Loucy (cell line): ENCODE results near the gene BCAT1.

Experiments used
- H2AFZ ChIP-seq: fragments of 200-600 bp; sonication (generic); 2 replicates; pipeline ENCODE4 v1.6.0; 2016; ENCODE audit warnings: antibody characterized with exemption, mild to moderate bottlenecking, low read length, moderate library complexity
- H3F3A ChIP-seq: fragments of 200-600 bp; 2 replicates; pipeline ENCODE4 v1.6.0; 2016; ENCODE audit warnings: antibody characterized with exemption, low read depth, mild to moderate bottlenecking
- H3K27me3 ChIP-seq: fragments of 200-600 bp; sonication (generic); 2 replicates; pipeline ENCODE4 v1.6.1; 2014; ENCODE audit warnings: low read length, mild to moderate bottlenecking; ENCODE audit not compliant: insufficient read depth, poor library complexity, severe bottlenecking
- H3K36me3 ChIP-seq: fragments of 200-600 bp; sonication (generic); 2 replicates; pipeline ENCODE4 v1.6.1; 2016; ENCODE audit warnings: low read length; ENCODE audit not compliant: insufficient read depth
- H3K4me1 ChIP-seq: fragments of 200-600 bp; sonication (generic); 2 replicates; pipeline ENCODE4 v1.5.1; 2014; ENCODE audit warnings: low read length, mild to moderate bottlenecking; ENCODE audit not compliant: insufficient read depth, poor library complexity, severe bottlenecking
- H3K4me2 ChIP-seq: fragments of 200-600 bp; sonication (generic); 2 replicates; pipeline ENCODE4 v1.6.0; 2014; ENCODE audit warnings: antibody characterized with exemption, low read length, low read depth, mild to moderate bottlenecking; ENCODE audit not compliant: poor library complexity, severe bottlenecking
- H3K4me3 ChIP-seq: fragments of 200-600 bp; sonication (generic); 2 replicates; pipeline ENCODE4 v1.5.1; 2014; ENCODE audit warnings: low read length, mild to moderate bottlenecking, mixed read lengths; ENCODE audit not compliant: poor library complexity, severe bottlenecking
- H3K79me2 ChIP-seq: fragments of 200-600 bp; sonication (generic); 2 replicates; pipeline ENCODE4 v1.6.1; 2014; ENCODE audit warnings: low read length; ENCODE audit not compliant: insufficient read depth
- H3K9ac ChIP-seq: fragments of 200-600 bp; sonication (generic); 2 replicates; pipeline ENCODE4 v1.6.0; 2014; ENCODE audit warnings: mild to moderate bottlenecking, low read depth, low read length, moderate library complexity; ENCODE audit not compliant: poor library complexity, severe bottlenecking
- H3K9me2 ChIP-seq: fragments of 200-600 bp; sonication (generic); replicated peaks from 2 replicates; pipeline ENCODE4 v1.6.1; 2016; ENCODE audit warnings: low read depth, low read length, mixed read lengths
- H3K9me3 ChIP-seq: fragments of 200-600 bp; sonication (generic); 2 replicates; pipeline ENCODE4 v1.6.1; 2014; ENCODE audit warnings: mild to moderate bottlenecking, antibody characterized with exemption, low read length, low read depth; ENCODE audit not compliant: insufficient read depth
- H4K20me1 ChIP-seq: fragments of 200-600 bp; sonication (generic); 2 replicates; pipeline ENCODE4 v1.6.0; 2014; ENCODE audit warnings: antibody characterized with exemption, low read length, mild to moderate bottlenecking; ENCODE audit not compliant: insufficient read depth, poor library complexity, severe bottlenecking
- CTCF ChIP-seq: fragments of 200-600 bp; sonication (generic); conservative IDR thresholded peaks from 2 replicates; pipeline ENCODE4 v1.5.1; 2014; ENCODE audit warnings: mild to moderate bottlenecking, antibody characterized with exemption, low read length
- EZH2phosphoT487 ChIP-seq: fragments of 200-600 bp; IDR thresholded peaks from 2 replicates; pipeline ENCODE4 v1.6.1; 2018; ENCODE audit warnings: antibody characterized with exemption, mild to moderate bottlenecking, moderate library complexity, borderline replicate concordance

BCAT1 gene

GRCh38 chr12:24899503-24900075 lies 49.3 kb downstream of the BCAT1 start:
- Histone ChIP-seq H3K4me2 (peak overlapping the region; percentile 92), H3K4me1 (peaks cover 62% of the 10 kb centered on the region), H4K20me1 (peaks cover 25% of the 10 kb centered on the region), H3K36me3 (peaks cover 20% of the 10 kb centered on the region; the same call in 1 of the 2 replicates), H3F3A (peaks cover 2% of the 10 kb centered on the region; the same call in 1 of the 2 replicates), H3K9me2 (no peaks in the 10 kb centered on the region), H3K27me3 (no peaks in the 10 kb centered on the region), H3K4me3 (no peak overlapping the region), H3K79me2 (peaks cover 88% of the 10 kb centered on the region), H3K9ac (no peak overlapping the region), H3K9me3 (no peaks in the 10 kb centered on the region), H2AFZ (no peak overlapping the region)
- TF ChIP-seq CTCF (no peak), EZH2phosphoT487 (no peak)

GRCh38 chr12:24898606-24899005 lies 50.3 kb downstream of the BCAT1 start:
- Histone ChIP-seq H3K9ac (no peak overlapping the region), H2AFZ (no peak overlapping the region), H4K20me1 (peaks cover 25% of the 10 kb centered on the region), H3K36me3 (peaks cover 30% of the 10 kb centered on the region; the same call in 1 of the 2 replicates), H3K4me1 (peaks cover 53% of the 10 kb centered on the region), H3K79me2 (peaks cover 89% of the 10 kb centered on the region), H3K27me3 (no peaks in the 10 kb centered on the region), H3K9me3 (no peaks in the 10 kb centered on the region), H3K4me2 (peak overlapping the region; percentile 92), H3F3A (no peaks in the 10 kb centered on the region), H3K4me3 (no peak overlapping the region), H3K9me2 (no peaks in the 10 kb centered on the region)
- TF ChIP-seq EZH2phosphoT487 (no peak), CTCF (no peak)

GRCh38 chr12:24898185-24898584 lies 50.7 kb downstream of the BCAT1 start:
- Histone ChIP-seq H3K9me2 (no peaks in the 10 kb centered on the region), H3K27me3 (no peaks in the 10 kb centered on the region), H3K36me3 (peaks cover 31% of the 10 kb centered on the region; the same call in 1 of the 2 replicates), H3K79me2 (peaks cover 85% of the 10 kb centered on the region), H3K4me2 (no peak overlapping the region), H3F3A (no peaks in the 10 kb centered on the region), H3K9me3 (no peaks in the 10 kb centered on the region), H4K20me1 (peaks cover 25% of the 10 kb centered on the region), H3K9ac (no peak overlapping the region), H3K4me3 (no peak overlapping the region), H2AFZ (no peak overlapping the region), H3K4me1 (peaks cover 50% of the 10 kb centered on the region)
- TF ChIP-seq CTCF (no peak), EZH2phosphoT487 (no peak)
